Esophagus muscularis mucosa (tissue), 3 donors: ENCODE data around the gene ZNF200.

Experiments used
- CTCF ChIP-seq, 3 experiments: fragments of 200-600 bp in 2 of 3; fragments of 450-650 bp in 1 of 3; sonication (generic) in 2 of 3; IDR thresholded peaks; one replicate each; pipeline ENCODE4 v1.5.1; 2017 to 2019; ENCODE audit warnings: antibody characterized with exemption in 3 of 3, mild to moderate bottlenecking in 2 of 3, moderate library complexity in 1 of 3
- POLR2A ChIP-seq: fragments of 450-650 bp; IDR thresholded peaks from one replicate; pipeline ENCODE4 v1.6.1; 2017; ENCODE audit warnings: antibody characterized with exemption, moderate library complexity, mild to moderate bottlenecking, low read depth
- POLR2AphosphoS5 ChIP-seq, 2 donors: sonication (generic); formaldehyde crosslinking; IDR thresholded peaks; one replicate each; pipeline ENCODE4 v1.6.1; 2017; ENCODE audit warnings: antibody characterized with exemption in 2 of 2

GRCh38 chr16:3179651-3180050, 55.3 kb downstream of the ZNF200 start:
- TF ChIP-seq CTCF (IDR thresholded peaks at IDR 0.05) = no peak
- TF ChIP-seq POLR2AphosphoS5 (IDR thresholded peaks at IDR 0.05) = no peak
- no peak for TF ChIP-seq POLR2A
